RCC 7860 (cell line): ENCODE data around the gene SFMBT1.
"Not testable (repeated sequence)": the region's sequence is repeated elsewhere in the genome, so short reads cannot be mapped to it uniquely, and the experiment has no call there.

Source experiments
- DNase-seq: peaks from one replicate; pipeline ENCODE4 v3.0.0-alpha.2; 2015; ENCODE audit warnings: low spot score
- FAIRE-seq: peaks from 2 replicates; lab custom pipeline; 2012; peaks lifted over from hg19 to GRCh38; lab: Jason Lieb, UNC

SFMBT1 gene

GRCh38 chr3:53073553-53074365, 27.9 kb upstream of the SFMBT1 start:
- no peak for FAIRE-seq
- DNase-seq, result no peak

- peak; percentile 62 for DNase-seq
- no peak for FAIRE-seq
These were observed 27.0 kb upstream of the SFMBT1 start for GRCh38 chr3:53072653-53073552.

GRCh38 chr3:53071882-53072431, 26.1 kb upstream of the SFMBT1 start:
- FAIRE-seq (no peak), DNase-seq (no peak)

- FAIRE-seq (no peak), DNase-seq (no peak)
These were observed 23.7 kb upstream of the SFMBT1 start for GRCh38 chr3:53069422-53070068.

GRCh38 chr3:53068176-53068575, 22.3 kb upstream of the SFMBT1 start:
- DNase-seq (no peak), FAIRE-seq (no peak)

GRCh38 chr3:53067567-53067966, 21.7 kb upstream of the SFMBT1 start:
- DNase-seq, result no peak
- FAIRE-seq, result no peak

- no peak for FAIRE-seq
- no peak for DNase-seq
These were observed 20.1 kb upstream of the SFMBT1 start for GRCh38 chr3:53065841-53066480.

- DNase-seq (no peak), FAIRE-seq (no peak)
These were observed 17.0 kb upstream of the SFMBT1 start for GRCh38 chr3:53062905-53063304.

- DNase-seq, result peak; percentile 10
These were observed 10.6 kb upstream of the SFMBT1 start for GRCh38 chr3:53056442-53056841.

GRCh38 chr3:53054233-53054632, 8.4 kb upstream of the SFMBT1 start:
- FAIRE-seq, result not testable (repeated sequence)

More at GRCh38 chr3:53056442-53056841, 10.6 kb upstream of the SFMBT1 start:
- FAIRE-seq, result no peak

GRCh38 chr3:53051929-53052328, 6.1 kb upstream of the SFMBT1 start:
- DNase-seq, result no peak
- FAIRE-seq, result no peak

More at GRCh38 chr3:53054233-53054632, 8.4 kb upstream of the SFMBT1 start:
- DNase-seq, result not testable (repeated sequence)

GRCh38 chr3:53049987-53050386, 4.1 kb upstream of the SFMBT1 start:
- FAIRE-seq (no peak), DNase-seq (no peak)

- DNase-seq (no peak), FAIRE-seq (no peak)
These were observed 598 bp upstream of the SFMBT1 start for GRCh38 chr3:53046171-53047170.

- FAIRE-seq, result no peak
- peak; percentile 29 for DNase-seq
These were observed 959 bp downstream of the SFMBT1 start for GRCh38 chr3:53044711-53045517.

GRCh38 chr3:53044371-53044710, 1.5 kb downstream of the SFMBT1 start:
- FAIRE-seq, result no peak
- DNase-seq, result no peak

- DNase-seq, result no peak
- no peak for FAIRE-seq
These were observed 2.1 kb downstream of the SFMBT1 start for GRCh38 chr3:53043738-53044137.

GRCh38 chr3:53042651-53043050, 3.2 kb downstream of the SFMBT1 start:
- no peak for DNase-seq
- no peak for FAIRE-seq

GRCh38 chr3:53040351-53040820, 5.5 kb downstream of the SFMBT1 start:
- DNase-seq (peak; percentile 80), FAIRE-seq (peak; percentile 88)
